HG02870 (cell line): ENCODE data around the gene LRRC17.
"Not testable (repeated sequence)": the region's sequence is repeated elsewhere in the genome, so short reads cannot be mapped to it uniquely, and the experiment has no call there.

Source experiments
- ATAC-seq: cut with Tn5 transposase; IDR thresholded peaks from one replicate; pipeline ENCODE4 v1.9.1; 2021; ENCODE audit warnings: mild to moderate bottlenecking, moderate library complexity; ENCODE audit not compliant: unreplicated experiment

Gene LRRC17

GRCh38 chr7:102897211-102897631 lies 15.6 kb upstream of the LRRC17 start:
- ATAC-seq, result no peak

- ATAC-seq, result no peak
These were observed 14.8 kb upstream of the LRRC17 start for GRCh38 chr7:102897856-102898531.

GRCh38 chr7:102898532-102898859 lies 14.3 kb upstream of the LRRC17 start:
- no peak for ATAC-seq

GRCh38 chr7:102902052-102902451 lies 10.7 kb upstream of the LRRC17 start:
- not testable (repeated sequence) for ATAC-seq

GRCh38 chr7:102903576-102903975 lies 9.2 kb upstream of the LRRC17 start:
- not testable (repeated sequence) for ATAC-seq

- ATAC-seq, result no peak
These were observed 4.1 kb upstream of the LRRC17 start for GRCh38 chr7:102908676-102909075.

GRCh38 chr7:102913826-102914225 lies 1.0 kb downstream of the LRRC17 start:
- no peak for ATAC-seq

- no peak for ATAC-seq
These were observed 1.8 kb downstream of the LRRC17 start for GRCh38 chr7:102914585-102914984.

- ATAC-seq, result no peak
These were observed 3.6 kb downstream of the LRRC17 start for GRCh38 chr7:102916426-102916825.

GRCh38 chr7:102916881-102917280 lies 4.1 kb downstream of the LRRC17 start:
- no peak for ATAC-seq

GRCh38 chr7:102917436-102918353 lies 4.9 kb downstream of the LRRC17 start:
- no peak for ATAC-seq

- ATAC-seq, result no peak
These were observed 6.0 kb downstream of the LRRC17 start for GRCh38 chr7:102918845-102919244.

GRCh38 chr7:102925976-102926782 lies 13.4 kb downstream of the LRRC17 start:
- ATAC-seq, result no peak

GRCh38 chr7:102926783-102927140 lies 14.0 kb downstream of the LRRC17 start:
- ATAC-seq, result no peak

GRCh38 chr7:102927312-102927933 lies 14.6 kb downstream of the LRRC17 start:
- no peak for ATAC-seq

GRCh38 chr7:102931757-102932156 lies 19.0 kb downstream of the LRRC17 start:
- no peak for ATAC-seq

GRCh38 chr7:102933763-102934162 lies 21.0 kb downstream of the LRRC17 start:
- ATAC-seq, result no peak

- no peak for ATAC-seq
These were observed 21.4 kb downstream of the LRRC17 start for GRCh38 chr7:102934239-102934638.

- no peak for ATAC-seq
These were observed 21.9 kb downstream of the LRRC17 start for GRCh38 chr7:102934701-102935100.

GRCh38 chr7:102935450-102936115 lies 22.8 kb downstream of the LRRC17 start:
- ATAC-seq, result no peak
